ENCODE data around the gene STK32C.

DNA sequence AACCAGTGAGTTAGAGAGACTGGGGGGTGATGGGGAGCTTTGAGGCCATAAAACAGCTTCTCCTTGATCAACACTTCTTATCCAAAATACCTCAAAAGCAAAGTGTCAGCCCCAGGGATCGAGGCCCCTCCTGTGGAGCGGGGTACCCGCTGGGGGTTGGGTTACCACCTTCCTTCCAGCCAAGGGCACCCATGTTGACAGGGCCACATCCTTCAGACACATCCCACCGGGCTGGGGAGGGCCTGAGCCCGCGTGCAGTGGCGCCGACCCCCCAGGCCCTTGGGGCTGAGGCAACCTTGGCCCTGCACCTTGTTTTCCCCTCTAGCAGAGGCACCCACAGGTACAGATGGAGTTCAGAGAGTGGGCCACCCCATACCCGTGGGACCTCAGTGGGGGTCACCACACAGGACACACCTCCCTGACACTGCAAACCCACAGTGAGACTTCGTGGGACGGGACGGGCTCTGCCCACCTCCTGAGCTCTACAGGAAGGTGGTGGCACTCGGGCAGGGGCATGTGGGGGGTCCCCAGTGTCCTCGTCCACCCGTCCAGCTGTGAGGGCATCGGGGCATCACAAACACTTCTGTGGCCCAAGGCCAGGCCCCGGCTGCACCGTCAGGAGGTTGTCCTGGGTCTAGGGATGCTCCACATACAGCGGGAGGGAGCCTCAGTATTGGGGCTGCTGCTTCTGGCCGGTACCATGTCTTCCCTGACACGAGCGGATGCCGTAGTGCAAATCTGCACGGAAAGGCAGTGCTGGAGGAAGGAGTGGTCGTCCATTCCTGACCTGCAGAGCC, 110.3 kb downstream of the STK32C start:
- TF ChIP-seq, protein P1, sequence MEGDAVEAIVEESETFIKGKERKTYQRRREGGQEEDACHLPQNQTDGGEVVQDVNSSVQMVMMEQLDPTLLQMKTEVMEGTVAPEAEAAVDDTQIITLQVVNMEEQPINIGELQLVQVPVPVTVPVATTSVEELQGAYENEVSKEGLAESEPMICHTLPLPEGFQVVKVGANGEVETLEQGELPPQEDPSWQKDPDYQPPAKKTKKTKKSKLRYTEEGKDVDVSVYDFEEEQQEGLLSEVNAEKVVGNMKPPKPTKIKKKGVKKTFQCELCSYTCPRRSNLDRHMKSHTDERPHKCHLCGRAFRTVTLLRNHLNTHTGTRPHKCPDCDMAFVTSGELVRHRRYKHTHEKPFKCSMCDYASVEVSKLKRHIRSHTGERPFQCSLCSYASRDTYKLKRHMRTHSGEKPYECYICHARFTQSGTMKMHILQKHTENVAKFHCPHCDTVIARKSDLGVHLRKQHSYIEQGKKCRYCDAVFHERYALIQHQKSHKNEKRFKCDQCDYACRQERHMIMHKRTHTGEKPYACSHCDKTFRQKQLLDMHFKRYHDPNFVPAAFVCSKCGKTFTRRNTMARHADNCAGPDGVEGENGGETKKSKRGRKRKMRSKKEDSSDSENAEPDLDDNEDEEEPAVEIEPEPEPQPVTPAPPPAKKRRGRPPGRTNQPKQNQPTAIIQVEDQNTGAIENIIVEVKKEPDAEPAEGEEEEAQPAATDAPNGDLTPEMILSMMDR (conservative IDR thresholded peaks at IDR 0.05) = no peak
- TF ChIP-seq EZH2 (IDR thresholded peaks at IDR 0.05; ENCODE audit: low read depth) = no peak
